GM23338 (cell line): Measurements from ENCODE around the gene VANGL1.
A peak's percentile ranks its signal among the peaks of the same experiment; 100 is the strongest.

ENCODE experiments used
- CREB1 ChIP-seq: fragments of 250-450 bp; sonication (Bioruptor Pico); IDR thresholded peaks from 2 replicates; pipeline ENCODE4 v1.5.0; 2020; ENCODE audit warnings: low read depth, mild to moderate bottlenecking, moderate library complexity
- CTCF ChIP-seq, 2 experiments: fragments of 200-600 bp in 1 of 2; sonication (generic) in 1 of 2; conservative IDR thresholded peaks; 2 replicates each; pipeline versions ENCODE4 v1.5.1 to v1.6.1; 2016 to 2017; ENCODE audit warnings: antibody characterized with exemption in 2 of 2, low read depth in 2 of 2, mild to moderate bottlenecking in 2 of 2, moderate library complexity in 1 of 2
- ETS1 ChIP-seq: IDR thresholded peaks from 2 replicates; pipeline ENCODE4 v1.6.1; 2016; ENCODE audit warnings: antibody characterized with exemption
- EZH2 ChIP-seq: fragments of 200-600 bp; sonication (generic); IDR thresholded peaks from one replicate; pipeline ENCODE4 v1.8.0; 2017; ENCODE audit warnings: antibody characterized with exemption, mild to moderate bottlenecking, low read depth; ENCODE audit not compliant: unreplicated experiment
- EZH2phosphoT487 ChIP-seq: fragments of 200-600 bp; sonication (generic); IDR thresholded peaks from one replicate; pipeline ENCODE4 v1.8.1; 2018; ENCODE audit warnings: antibody characterized with exemption; ENCODE audit not compliant: unreplicated experiment
- JUNB ChIP-seq: IDR thresholded peaks from one replicate; pipeline ENCODE4 v1.6.1; 2016; ENCODE audit warnings: antibody characterized with exemption; ENCODE audit not compliant: unreplicated experiment
- NANOG ChIP-seq: IDR thresholded peaks from 2 replicates; pipeline ENCODE4 v1.6.1; 2016; ENCODE audit warnings: antibody characterized with exemption, borderline replicate concordance
- POLR2AphosphoS5 ChIP-seq: IDR thresholded peaks from 2 replicates; pipeline ENCODE4 v1.6.1; 2016; ENCODE audit warnings: antibody characterized with exemption, low read depth
- STAT1 ChIP-seq: IDR thresholded peaks from one replicate; pipeline ENCODE4 v1.6.1; 2016; ENCODE audit warnings: antibody characterized with exemption; ENCODE audit not compliant: unreplicated experiment
- ZNF331 ChIP-seq: fragments of 250-450 bp; sonication (Bioruptor Pico); IDR thresholded peaks from 2 replicates; pipeline ENCODE4 v1.5.0; 2020; ENCODE audit warnings: low read depth, mild to moderate bottlenecking, moderate library complexity
- ZNF462 ChIP-seq: fragments of 250-450 bp; sonication (Bioruptor Pico); IDR thresholded peaks from 2 replicates; pipeline ENCODE4 v1.5.0; 2020; ENCODE audit warnings: mild to moderate bottlenecking, moderate library complexity
- TF ChIP-seq, protein P1 (sequence below): IDR thresholded peaks from one replicate; pipeline ENCODE4 v1.6.1; 2018; ENCODE audit warnings: antibody characterized with exemption; ENCODE audit not compliant: unreplicated experiment

DNA sequence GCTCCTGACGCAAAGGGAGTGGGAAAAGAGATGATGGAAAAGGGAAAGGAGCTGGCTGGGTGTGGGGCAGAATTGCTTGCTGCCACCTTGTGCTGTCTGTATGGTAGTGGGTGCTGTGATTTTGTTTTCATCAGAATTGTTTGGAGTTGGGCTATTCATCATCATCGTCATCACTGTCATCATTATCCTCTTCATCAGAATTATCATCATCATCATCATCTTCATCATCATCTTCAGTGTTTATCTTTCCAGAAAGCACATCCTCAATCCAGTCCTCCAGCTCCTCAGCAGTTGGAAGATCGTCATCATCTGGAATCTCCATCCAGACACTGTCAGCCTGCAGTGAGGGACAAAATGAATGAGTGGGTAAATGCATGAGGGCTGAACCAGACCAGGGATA, 59.3 kb downstream of the VANGL1 start:
- TF ChIP-seq CTCF (conservative IDR thresholded peaks at IDR 0.05; ENCODE audit: low read depth in 2 of 2) (0 out of 4 replicates have a peak, but pooled peaks of 1 of the 2 experiments have one; percentile 2), EZH2phosphoT487 (no peak), JUNB (no peak), EZH2 (no peak), POLR2AphosphoS5 (no peak), ETS1 (no peak), ZNF462 (no peak), CREB1 (CRISPR knock-in tag) (no peak), NANOG (no peak), STAT1 (no peak), ZNF331 (no peak)
- TF ChIP-seq, protein P1, sequence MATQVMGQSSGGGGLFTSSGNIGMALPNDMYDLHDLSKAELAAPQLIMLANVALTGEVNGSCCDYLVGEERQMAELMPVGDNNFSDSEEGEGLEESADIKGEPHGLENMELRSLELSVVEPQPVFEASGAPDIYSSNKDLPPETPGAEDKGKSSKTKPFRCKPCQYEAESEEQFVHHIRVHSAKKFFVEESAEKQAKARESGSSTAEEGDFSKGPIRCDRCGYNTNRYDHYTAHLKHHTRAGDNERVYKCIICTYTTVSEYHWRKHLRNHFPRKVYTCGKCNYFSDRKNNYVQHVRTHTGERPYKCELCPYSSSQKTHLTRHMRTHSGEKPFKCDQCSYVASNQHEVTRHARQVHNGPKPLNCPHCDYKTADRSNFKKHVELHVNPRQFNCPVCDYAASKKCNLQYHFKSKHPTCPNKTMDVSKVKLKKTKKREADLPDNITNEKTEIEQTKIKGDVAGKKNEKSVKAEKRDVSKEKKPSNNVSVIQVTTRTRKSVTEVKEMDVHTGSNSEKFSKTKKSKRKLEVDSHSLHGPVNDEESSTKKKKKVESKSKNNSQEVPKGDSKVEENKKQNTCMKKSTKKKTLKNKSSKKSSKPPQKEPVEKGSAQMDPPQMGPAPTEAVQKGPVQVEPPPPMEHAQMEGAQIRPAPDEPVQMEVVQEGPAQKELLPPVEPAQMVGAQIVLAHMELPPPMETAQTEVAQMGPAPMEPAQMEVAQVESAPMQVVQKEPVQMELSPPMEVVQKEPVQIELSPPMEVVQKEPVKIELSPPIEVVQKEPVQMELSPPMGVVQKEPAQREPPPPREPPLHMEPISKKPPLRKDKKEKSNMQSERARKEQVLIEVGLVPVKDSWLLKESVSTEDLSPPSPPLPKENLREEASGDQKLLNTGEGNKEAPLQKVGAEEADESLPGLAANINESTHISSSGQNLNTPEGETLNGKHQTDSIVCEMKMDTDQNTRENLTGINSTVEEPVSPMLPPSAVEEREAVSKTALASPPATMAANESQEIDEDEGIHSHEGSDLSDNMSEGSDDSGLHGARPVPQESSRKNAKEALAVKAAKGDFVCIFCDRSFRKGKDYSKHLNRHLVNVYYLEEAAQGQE, result no peak
